IMR-90 (cell line): ENCODE data around the gene IFRD2.

ENCODE experiments used
- BHLHE40 ChIP-seq: fragments of 150-350 bp; IDR thresholded peaks from 2 replicates; pipeline ENCODE4 v1.6.1; 2016; ENCODE audit warnings: mild to moderate bottlenecking, low read depth, low read length
- CEBPB ChIP-seq: IDR thresholded peaks from 2 replicates; pipeline ENCODE4 v1.6.1; 2012; ENCODE audit warnings: low read depth, low read length, improper control_type of control experiment
- CTCF ChIP-seq: conservative IDR thresholded peaks from 2 replicates; pipeline ENCODE4 v1.5.1; 2012; ENCODE audit warnings: mild to moderate bottlenecking, low read depth, low read length, improper control_type of control experiment
- ELK1 ChIP-seq: fragments of 150-350 bp; IDR thresholded peaks from 2 replicates; pipeline ENCODE4 v1.6.1; 2016; ENCODE audit warnings: low read depth, mild to moderate bottlenecking, low read length, moderate library complexity, borderline replicate concordance
- MAFK ChIP-seq: IDR thresholded peaks from 2 replicates; pipeline ENCODE4 v1.6.1; 2012; ENCODE audit warnings: low read depth, low read length, improper control_type of control experiment
- MAZ ChIP-seq: IDR thresholded peaks from 2 replicates; pipeline ENCODE4 v1.6.1; 2012; ENCODE audit warnings: low read depth, mild to moderate bottlenecking, low read length, improper control_type of control experiment, moderate library complexity, borderline replicate concordance
- NFE2L2 ChIP-seq: fragments of 150-350 bp; IDR thresholded peaks from 2 replicates; pipeline ENCODE4 v1.6.1; 2016; ENCODE audit warnings: low read depth, mild to moderate bottlenecking, low read length
- POLR2A ChIP-seq: IDR thresholded peaks from 2 replicates; pipeline ENCODE4 v1.6.1; 2012; ENCODE audit warnings: mild to moderate bottlenecking, low read depth, low read length
- RAD21 ChIP-seq: IDR thresholded peaks from 2 replicates; pipeline ENCODE4 v1.6.1; 2012; ENCODE audit warnings: low read length, improper control_type of control experiment
- SMC3 ChIP-seq: fragments of 150-350 bp; IDR thresholded peaks from 2 replicates; pipeline ENCODE4 v1.6.1; 2016; ENCODE audit warnings: low read depth, mild to moderate bottlenecking, antibody characterized with exemption, low read length, moderate library complexity
- USF2 ChIP-seq: fragments of 150-350 bp; IDR thresholded peaks from 2 replicates; pipeline ENCODE4 v1.6.1; 2017; ENCODE audit warnings: mild to moderate bottlenecking, antibody characterized with exemption, low read length, low read depth

GRCh38 chr3:50264383-50264963, 27.8 kb downstream of the IFRD2 start:
- no peak for TF ChIP-seq CTCF
- no peak for TF ChIP-seq MAFK
- no peak for TF ChIP-seq SMC3
- TF ChIP-seq NFE2L2 = no peak
- TF ChIP-seq MAZ = peak; percentile 99
- no peak for TF ChIP-seq USF2
- no peak for TF ChIP-seq POLR2A
- no peak for TF ChIP-seq ELK1
- no peak for TF ChIP-seq RAD21
- no peak for TF ChIP-seq CEBPB
- TF ChIP-seq BHLHE40 = no peak
